ENCODE data around the gene PLOD1.
A peak's percentile ranks its signal among the peaks of the same experiment; 100 is the strongest.

PLOD1 gene

DNA sequence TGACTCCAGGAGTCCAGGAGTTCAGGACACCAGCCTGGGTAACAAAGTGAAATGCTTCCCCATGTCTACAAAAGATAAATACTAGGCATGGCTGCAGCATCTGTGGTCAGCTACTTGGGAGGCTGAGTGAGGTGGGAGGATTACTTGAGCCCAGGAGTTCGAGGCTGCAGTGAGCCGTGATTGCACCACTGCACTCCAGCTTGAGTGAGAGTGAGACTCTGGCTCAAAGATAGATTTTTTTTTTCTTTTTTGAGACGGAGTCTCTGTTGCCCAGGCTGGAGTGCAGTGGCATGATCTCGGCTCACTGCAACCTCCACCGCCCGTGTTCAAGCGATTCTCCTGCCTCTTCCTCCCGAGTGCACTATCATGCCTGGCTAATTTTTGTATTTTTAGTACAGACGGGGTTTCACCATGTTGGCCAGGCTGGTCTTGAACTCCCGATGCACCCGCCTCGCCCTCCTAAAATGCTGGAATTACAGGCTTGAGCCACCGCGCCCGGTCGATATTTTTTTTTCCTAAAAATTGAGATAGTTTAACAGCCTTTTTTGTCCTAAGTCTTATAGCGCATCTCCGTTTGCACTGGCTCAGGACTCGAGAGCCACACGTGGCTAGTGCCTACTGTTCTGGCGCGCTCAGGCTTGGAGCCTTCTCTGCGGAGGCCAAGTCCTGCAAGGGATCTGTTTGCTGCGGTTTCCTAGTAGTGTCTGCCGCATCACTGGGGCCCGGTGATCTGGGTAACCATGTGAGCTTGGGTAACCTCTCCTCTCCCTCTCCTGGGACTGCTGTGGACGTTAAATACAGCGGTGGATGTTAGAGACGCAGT is 44.7 kb downstream of the PLOD1 start:
- no peak for DNase-seq (ENCODE audit: low spot score)

DNA sequence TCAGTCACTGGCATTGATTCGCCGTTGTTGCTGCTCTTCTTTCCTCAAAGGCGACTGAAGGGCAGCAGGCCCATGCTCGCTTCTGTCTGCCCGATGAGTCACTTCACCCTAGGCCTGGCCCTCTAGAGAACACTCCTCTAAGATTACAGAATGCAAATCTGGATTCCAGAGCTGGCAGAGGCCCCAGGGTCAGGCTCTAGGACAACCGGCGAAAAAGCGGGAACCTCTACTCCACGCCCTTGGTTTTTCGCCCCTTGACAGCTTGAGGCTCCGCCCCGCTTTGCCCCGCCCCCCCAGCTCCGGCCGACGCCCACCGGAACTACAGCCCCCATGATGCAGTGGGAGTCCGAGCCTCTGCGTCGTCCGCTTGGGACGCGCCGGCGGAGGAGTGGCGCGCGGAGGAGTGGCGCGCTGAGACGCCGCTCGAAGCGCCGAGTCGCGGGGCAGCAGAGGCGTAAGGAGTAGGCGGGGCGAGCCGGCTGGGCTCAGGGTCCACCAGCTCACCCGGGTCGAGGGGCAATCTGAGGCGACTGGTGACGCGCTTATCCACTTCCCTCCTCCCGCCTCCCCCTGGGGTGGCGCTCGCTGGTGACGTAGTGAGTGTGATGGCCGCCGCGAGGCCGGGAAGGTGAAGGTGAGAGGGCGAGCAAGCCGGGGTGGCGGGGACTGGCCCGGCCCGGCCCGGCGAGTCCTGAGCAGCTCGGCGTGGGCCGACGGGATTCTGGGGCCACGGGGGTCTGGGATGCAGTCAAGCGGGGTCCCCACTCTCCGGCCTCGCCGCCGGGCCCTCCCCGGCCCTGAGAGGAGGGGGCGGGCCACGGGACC is 45.5 kb downstream of the PLOD1 start, which contains the start of gene MFN2:
Gene MFN2 (plus strand): TSS at position 594 of the 825 bp plus-strand sequence. CDS start 8,725 bp downstream, outside the sequence.
- DNase-seq (ENCODE audit: low spot score): peak; percentile 95

DNA sequence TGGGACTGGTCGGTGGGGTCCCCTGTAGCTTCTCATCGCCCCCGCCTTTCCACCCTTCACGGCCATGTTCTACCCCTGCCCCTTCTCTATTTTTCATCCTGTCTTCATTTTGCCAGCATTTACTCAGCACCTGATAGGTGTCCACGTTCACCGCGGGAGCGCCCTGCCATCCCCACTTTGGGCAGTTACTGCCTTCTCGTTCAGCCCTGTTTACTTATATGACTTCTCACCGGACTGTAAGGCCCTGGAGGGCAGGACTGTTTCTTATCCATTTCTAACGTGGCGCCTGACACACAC is 46.1 kb downstream of the PLOD1 start:
- no peak for DNase-seq (ENCODE audit: low spot score)

DNA sequence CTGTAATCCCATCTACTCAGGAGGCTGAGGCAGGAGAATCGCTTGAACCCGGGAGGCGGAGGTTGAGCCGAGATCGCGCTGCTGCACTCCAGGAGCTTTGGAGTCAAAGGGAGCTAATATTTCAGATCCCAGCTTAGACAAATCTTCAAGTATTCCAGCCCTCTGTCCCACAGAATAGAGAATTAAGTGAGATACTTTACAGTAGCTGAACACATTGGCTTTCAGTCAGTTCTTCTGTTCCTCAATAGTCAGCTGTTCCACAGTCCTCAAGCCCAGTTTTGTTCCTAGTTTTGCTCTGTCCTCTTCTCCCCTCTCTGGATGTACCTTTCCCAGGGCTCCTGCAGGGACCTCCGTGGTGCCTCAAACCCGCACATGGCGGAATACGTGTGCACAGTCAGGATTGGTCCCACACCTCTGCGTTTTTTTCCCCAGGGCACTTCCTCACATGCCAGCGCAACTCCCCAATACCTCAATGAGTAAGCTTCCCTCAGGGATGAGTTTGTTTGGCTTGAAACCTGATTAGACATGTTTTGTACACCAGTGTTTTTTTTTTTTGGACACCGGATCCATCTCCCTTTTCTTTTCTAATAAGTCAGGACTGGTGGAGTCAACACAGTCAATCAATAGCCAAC is 47.0 kb downstream of the PLOD1 start:
- no peak for DNase-seq (ENCODE audit: low spot score)

DNA sequence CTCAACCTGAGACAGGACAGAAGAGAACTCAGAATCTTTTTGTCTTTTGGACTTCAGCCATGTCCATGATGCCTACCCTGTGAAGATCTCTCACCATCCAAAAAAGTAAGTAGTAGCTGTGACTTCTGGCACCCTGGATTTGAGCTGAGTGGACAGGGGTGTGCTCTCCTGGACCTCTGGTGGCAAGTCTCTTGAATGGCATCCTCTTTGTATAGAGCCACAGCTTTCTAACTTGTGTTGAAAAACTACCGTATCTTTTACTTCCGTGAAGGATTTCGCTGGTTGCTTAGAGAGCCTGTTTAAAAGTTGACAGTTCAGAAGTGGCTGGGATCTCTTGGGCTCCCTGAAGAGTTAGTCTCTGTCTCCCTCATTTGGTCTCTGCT is 47.5 kb downstream of the PLOD1 start:
- no peak for DNase-seq (ENCODE audit: low spot score)

DNA sequence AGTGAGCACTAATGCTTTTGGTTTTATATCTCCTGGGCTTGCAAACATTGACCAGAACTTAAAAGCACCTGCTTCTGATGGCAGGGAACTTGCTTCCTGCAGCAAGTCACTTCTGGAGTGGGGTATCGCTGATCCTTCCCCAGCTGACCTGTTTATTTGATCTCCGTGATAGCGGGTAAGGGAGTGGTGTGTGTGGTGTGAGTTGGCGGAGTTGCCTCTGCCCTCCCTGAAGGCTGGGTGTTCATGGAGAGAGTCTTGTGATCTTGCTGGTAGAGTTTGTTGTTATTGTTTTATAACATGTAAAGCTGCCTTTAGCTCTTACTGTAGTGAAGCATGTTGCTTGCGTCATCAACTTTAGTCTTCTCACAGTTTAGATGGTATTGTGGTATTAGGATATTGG is 49.6 kb downstream of the PLOD1 start:
- no peak for DNase-seq (ENCODE audit: low spot score)

DNA sequence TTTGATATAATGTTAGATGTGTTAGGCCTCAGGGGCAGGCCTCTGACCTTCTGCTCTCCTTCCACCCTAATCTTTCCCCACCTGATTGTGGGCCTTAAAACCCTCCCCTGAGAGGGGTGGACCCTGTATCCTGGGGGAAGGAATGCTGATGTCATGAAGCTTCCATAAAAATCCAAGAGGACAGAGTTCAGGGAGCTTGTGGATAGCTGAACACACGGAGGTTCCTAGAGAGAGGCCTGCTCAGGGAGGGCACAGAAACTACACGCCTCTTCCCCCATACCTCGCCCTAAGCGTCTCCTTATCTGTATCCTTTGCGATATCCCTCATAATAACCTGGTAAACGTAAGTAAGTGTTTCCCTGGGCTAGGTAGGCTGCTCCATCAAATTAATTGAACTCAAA is 50.1 kb downstream of the PLOD1 start:
- no peak for DNase-seq (ENCODE audit: low spot score)

DNA sequence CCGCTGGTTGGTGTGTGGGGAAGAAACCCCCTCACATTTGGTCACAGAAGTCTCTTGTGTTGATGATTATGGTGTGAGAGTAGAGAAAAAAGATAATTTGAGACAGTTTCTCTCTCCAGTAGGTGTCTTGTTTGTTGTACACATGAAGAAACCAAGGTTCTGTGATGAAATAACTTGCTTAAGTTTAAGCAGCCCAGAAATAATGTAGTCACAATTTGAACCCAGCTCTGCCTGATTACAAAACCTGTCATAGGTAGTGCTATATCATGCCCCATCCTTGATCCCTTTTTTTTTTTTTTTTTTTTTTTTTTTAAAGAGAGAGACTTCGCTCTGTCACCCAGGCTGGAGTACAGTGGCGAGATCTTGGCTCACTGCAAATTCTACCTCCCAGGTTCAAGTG is 50.7 kb downstream of the PLOD1 start:
- DNase-seq (ENCODE audit: low spot score): no peak

DNA sequence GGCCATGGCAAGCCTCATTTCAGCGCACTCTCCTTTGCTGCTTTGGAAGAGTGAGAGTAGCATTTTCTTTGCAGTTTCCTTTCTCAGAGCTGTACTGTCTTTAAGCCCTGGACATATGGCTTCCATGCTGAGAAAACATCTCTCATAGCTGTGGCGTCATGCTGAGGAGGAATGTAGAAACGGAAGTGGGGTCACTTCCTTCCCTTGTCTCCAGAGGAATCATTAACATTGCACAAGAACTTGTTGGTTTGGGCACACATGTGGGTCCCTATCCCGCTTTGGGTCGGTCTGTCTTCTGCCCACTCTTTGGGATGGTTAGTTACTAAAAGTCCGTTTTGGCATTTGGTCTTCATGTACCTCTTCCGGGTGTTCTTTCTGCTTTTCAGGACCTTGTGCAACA is 51.3 kb downstream of the PLOD1 start:
- no peak for DNase-seq (ENCODE audit: low spot score)

DNA sequence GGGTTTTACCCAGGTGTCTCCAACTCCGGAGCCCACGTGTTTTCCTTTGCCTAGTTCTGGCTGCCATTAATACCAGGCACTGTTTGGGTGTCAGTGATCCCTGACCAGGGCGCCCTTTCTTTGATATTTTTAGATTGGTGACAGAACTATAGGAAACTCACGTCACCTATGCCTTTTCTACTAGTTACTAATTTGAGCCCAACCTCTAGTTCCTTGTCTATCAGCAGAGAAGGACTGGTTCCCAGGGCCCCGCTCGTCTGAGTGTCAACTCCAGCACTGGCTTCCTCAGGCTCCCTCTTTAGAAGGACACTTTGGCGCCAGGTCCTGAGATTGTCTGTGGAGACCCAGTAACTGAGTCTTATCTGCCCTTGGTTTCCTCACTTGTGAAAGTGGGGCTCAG is 55.2 kb downstream of the PLOD1 start:
- no peak for DNase-seq (ENCODE audit: low spot score)

DNA sequence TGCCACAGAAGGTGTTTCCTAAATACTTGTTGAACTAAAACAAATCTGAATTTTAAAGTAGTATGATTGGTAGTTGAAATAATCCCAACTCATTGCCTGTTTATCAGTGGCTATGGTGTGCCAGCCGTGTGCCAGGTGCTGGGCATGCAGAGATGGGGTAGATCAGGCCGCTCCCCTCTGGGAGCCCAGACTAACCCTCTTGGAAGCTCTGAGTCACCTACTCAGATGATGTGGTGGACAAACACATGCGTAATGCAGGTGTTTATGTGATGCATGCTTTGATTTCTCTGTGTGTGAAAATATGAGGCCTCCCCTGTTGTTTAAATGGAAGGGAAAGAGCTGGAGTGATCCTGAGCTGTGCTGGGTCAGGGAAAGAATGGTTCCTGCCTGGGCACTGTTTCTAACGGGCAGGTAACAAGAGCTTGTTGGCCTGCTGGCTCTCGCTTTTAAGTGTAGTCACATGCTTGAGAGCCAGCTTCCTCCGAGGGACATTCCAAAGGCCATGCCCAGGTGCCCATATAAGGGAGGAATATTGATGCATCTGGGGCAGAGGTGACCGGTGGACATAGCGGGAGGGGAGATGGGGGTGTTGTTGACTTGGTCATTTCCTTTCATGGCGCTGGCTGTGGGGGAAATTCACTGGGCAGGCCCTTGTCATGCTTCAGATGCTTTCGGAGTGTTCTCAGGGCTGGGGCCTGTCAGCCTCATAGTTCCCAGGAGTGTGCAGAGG is 56.0 kb downstream of the PLOD1 start:
- no peak for DNase-seq (ENCODE audit: low spot score)

DNA sequence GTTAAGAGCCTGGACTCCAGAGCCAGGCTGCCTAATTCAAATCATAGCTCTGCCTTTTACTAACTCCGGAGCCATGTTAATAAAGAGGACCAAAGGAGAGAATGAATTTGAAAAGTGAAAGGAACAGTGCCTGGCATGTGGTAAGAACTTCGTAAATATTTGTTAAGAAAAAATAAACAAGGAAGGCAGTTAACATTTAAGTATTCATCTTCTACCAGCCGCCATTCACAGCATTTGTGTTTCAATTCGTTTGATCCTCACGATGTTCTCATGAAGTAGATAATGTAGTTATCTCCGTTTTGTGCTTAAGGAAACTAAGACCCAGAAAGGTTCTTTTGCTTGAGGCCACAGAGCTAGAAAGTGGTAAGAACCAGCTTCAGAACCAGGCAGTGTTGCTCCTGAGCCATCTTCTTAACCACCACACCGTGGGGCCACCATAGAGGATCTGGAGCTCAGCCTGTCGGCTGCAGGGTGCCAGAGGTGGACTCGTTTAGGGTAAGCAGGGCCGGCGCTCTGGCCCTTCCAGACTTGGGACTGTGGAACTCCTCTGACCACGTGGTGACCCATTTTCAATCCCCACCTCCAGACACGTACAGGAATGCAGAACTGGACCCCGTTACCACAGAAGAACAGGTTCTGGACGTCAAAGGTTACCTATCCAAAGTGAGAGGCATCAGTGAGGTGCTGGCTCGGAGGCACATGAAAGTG is 57.6 kb downstream of the PLOD1 start:
- DNase-seq (ENCODE audit: low spot score): no peak

DNA sequence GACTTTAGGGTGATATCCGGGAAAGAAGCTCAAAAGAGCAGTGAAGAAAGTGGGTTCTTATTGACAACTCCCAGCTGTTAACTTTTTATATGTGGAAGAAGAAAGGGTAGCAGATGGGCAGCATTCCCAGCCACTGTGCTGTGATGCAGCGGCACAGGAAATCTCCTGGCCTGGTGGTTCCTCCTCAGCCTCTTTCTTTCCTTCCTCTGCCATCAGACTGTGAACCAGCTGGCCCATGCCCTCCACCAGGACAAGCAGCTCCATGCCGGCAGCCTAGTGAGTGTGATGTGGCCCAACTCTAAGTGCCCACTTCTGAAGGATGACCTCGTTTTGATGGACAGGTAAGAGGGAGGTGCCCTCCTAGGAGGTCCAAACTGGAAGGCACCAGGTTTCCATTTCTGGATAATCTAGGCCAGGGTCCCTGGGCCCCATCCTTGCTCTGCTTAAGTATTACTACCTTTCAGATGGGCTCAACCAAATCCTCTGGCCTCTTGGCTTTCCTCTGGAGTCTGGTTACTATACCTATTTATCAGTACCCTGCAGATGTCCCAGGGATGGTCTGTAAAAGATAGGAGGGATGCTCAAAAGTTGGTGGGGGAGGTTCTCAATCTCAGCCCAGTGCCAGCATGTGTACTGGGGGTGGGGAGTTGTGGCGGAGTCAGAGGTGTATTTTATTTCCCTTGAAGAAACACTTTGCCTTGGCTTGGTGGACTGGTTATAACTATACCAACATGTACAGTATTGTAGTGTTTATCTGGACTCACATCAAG is 62.7 kb downstream of the PLOD1 start:
- DNase-seq (ENCODE audit: low spot score): no peak

DNA sequence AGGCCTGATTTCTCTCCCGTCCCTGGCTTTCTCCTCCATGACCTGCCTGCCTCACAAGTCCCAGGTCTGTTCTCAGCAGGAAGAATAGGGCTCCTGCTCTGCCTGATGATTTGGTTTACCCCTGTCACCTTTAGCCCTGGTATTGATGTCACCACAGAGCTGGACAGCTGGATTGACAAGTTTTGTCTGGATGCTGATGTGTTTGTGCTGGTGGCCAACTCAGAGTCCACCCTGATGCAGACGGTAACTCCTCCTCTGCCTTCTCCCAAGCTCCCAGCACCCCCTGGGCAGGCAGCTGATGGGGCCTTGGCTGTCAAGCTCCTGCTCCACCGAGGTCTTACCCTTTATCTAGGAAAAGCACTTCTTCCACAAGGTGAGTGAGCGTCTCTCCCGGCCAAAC is 64.1 kb downstream of the PLOD1 start:
- DNase-seq (ENCODE audit: low spot score): no peak

DNA sequence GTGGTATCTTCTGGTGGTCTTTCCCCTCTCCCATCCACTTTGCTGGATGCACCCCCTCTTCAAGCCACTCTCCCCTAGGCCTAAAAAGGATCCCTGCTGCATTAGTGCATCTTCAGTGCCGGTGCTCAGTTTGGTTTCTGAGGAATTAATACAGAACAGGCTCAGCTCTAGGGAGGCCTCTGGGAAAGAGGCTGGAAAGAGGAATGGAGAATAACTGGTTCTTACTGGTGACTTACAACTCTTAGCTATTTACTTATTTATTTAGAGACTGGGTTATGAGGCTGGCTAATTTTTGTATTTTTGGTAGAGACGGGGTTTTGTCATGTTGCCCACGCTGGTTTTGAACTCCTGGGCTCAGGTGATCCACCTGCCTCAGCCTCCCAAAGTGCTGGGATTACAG is 64.7 kb downstream of the PLOD1 start:
- no peak for DNase-seq (ENCODE audit: low spot score)

DNA sequence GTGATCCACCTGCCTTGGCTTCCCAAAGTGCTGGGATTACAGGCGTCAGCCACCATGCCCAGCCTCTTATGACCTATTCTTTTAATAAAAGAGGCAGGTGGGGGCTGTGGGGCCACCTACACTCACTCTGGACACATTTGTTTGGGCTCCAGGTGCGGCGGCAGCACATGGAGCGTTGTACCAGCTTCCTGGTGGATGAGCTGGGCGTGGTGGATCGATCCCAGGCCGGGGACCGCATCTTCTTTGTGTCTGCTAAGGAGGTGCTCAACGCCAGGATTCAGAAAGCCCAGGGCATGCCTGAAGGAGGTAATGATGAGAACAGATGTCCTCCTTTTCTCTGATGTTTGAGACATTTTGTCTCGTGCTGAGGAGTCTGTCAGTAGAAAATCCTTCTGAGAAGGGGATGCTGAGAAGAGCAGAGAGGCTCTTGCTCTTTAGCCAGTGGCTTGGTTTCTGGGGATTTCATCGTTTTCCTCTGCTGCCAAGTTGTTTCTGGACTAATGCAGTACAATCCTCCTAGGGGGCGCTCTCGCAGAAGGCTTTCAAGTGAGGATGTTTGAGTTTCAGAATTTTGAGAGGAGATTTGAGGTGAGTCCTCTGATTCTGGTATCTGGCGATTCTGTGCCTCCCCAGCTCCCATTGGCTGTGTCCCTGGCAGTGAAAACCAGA is 66.9 kb downstream of the PLOD1 start:
- DNase-seq (ENCODE audit: low spot score): no peak

DNA sequence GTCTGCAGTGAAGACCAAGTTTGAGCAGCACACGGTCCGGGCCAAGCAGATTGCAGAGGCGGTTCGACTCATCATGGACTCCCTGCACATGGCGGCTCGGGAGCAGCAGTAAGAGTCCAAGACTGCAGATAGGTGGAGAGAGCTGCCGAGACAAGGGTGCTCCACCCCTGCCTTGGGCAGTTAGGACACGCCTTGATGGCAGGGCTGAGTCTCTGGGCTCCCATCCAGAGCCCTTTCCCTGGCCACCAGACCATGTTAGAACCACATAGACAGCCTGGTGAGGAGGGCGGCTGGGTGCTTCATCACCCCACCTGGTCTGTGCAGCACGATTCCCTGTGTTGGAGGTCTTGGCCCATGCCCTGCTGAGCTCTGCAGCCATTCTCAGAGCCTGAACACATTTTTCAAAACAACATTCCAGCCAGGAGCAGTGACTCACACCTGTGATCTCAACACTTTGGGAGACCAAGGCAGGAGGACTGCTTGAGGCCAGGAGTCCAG is 67.5 kb downstream of the PLOD1 start:
- no peak for DNase-seq (ENCODE audit: low spot score)

DNA sequence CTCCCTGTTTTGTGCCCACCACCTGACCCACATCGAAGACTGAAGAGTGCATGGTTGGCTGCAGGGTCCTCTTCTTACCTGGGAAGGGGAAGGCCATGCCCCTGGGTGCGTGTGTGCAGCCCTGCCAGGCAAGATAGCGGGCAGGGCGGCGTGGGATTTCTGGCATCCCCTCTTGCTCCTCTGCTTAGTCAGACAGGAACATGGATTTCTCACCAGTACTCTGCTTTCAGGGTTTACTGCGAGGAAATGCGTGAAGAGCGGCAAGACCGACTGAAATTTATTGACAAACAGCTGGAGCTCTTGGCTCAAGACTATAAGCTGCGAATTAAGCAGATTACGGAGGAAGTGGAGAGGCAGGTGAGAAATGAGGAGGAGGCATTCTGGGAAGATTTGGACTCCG is 69.2 kb downstream of the PLOD1 start:
- DNase-seq (ENCODE audit: low spot score): no peak

DNA sequence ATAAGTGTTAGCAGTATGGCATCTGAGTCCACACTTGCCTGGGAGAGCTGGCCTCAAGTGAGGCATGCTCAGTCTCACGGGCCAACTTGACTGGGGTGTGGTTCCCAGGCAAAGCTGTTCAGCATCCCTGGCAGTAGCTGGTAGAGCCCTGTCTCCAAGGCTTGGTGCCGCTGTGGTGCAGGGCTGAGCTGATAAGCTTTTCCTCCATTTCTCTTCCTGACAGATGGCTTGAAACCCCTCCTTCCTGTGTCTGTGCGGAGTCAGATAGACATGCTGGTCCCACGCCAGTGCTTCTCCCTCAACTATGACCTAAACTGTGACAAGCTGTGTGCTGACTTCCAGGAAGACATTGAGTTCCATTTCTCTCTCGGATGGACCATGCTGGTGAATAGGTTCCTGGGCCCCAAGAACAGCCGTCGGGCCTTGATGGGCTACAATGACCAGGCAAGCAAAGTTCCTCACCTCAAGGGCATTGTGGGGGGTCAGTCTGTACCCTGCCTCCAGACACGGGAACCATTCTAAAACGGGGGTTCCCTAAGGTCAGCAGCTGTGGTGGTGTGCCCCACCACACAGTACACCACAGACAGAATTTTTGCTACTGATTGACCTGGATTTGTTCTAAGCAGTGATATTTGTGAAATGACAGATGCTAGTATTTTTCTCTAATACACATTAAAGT is 71.1 kb downstream of the PLOD1 start:
- no peak for DNase-seq (ENCODE audit: low spot score)

Measured in germinal center (tissue), 1 donor.